HS-5 (cell line): ENCODE results near the gene TMIE.
"Not testable (repeated sequence)": the region's sequence is repeated elsewhere in the genome, so short reads cannot be mapped to it uniquely, and the experiment has no call there.

Experiments
- DNase-seq: peaks from one replicate; pipeline ENCODE4 v3.0.0-alpha.2; 2012; ENCODE audit warnings: low read depth

TMIE gene

GRCh38 chr3:46685446-46685845 lies 15.7 kb upstream of the TMIE start:
- DNase-seq: no peak

DNA sequence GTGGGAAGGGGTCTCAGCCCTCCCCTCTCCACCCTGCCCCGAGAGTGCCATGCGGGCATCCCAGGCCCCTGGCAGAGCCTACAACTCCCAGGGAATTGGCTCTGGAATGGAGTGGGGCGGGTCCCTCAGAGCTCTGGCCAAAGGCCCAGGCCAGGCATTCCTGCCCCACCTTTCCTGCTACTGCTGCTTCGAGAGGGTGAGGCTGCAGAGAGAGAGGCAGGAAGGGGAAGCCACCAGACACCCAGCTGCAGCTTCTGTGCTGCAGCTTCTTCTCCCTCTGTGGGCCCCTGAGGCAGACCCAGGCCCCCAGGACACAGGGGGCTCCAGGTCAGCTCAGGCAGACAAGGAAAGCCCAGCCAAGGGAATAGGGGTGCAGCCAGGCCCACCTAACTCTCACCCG lies 10.4 kb upstream of the TMIE start:
- no peak for DNase-seq

DNA sequence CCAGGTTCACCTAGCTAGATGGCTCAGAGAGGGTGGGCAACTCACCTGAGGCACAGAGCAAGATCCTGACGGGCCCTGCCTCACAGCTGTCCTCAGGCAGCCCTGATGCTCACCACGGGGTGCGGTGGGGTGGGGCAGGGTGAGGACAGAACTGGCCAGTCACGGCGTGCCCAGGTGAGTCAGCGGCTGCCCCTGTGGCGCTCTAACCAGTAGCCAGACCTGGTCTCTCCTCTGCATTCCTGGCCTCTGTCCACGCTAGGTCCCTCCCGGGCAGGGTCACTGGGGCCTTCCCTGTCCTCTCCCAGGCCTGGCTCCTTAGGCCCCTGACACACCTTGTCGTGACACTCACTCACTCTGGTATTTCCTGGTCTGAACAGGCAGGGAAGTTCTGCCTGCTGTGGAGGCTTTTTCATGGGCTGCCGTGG lies 8.6 kb upstream of the TMIE start:
- DNase-seq: no peak

DNA sequence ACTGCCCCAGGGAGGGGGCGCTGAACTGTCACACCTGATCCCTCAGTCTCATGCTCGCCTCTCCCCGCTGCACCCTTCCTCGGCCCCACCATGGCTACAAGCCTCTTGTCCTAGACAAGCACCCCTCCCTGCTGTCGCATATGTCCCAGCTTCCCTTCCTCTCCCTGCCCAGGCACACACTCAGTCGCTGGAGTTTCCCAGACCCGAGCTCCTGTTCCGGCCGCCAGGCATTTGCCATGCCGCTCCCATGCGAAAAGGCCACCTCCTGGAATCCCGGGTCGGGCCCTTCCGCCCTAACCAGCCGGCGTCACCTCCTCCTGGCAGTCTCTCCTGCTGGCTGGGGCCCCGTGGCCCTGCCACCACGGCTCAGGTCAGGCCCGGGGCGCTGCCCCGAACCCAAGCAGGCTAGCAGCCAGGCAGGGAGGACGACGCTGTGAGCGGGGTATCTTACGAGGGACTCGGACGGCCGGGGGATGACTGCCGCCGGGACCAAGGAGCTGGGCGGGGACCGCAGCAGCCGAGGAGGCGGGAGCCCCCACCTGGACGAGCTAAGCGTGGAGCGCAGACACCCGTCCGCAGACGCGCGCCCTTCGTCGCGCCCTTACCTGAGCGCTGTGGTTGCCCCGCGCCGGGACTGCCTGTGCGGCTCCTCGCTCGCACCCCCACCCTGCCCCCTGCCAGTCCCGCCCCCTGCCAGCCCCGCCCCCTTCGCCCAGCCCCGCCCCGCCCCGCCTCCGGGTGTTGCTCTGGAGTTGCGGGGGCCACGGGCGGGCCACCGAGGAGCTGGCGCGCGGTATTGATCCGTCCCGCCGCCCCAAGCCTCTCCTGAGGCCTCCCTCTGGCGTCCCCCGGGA lies 7.9 kb upstream of the TMIE start, which contains the start of gene ALS2CL:
ALS2CL (minus strand) TSS at position 642 of the 854 bp plus-strand sequence. CDS start 4,239 bp downstream, outside the sequence.
- DNase-seq: peak; percentile 5

- no peak for DNase-seq
Observed at GRCh38 chr3:46693892-46694226, 7.3 kb upstream of the TMIE start.

- no peak for DNase-seq
Observed at GRCh38 chr3:46694520-46694919, 6.7 kb upstream of the TMIE start.

GRCh38 chr3:46695177-46695961 lies 5.8 kb upstream of the TMIE start:
- DNase-seq: no peak

GRCh38 chr3:46695962-46696894 lies 5.0 kb upstream of the TMIE start:
- DNase-seq: no peak

DNA sequence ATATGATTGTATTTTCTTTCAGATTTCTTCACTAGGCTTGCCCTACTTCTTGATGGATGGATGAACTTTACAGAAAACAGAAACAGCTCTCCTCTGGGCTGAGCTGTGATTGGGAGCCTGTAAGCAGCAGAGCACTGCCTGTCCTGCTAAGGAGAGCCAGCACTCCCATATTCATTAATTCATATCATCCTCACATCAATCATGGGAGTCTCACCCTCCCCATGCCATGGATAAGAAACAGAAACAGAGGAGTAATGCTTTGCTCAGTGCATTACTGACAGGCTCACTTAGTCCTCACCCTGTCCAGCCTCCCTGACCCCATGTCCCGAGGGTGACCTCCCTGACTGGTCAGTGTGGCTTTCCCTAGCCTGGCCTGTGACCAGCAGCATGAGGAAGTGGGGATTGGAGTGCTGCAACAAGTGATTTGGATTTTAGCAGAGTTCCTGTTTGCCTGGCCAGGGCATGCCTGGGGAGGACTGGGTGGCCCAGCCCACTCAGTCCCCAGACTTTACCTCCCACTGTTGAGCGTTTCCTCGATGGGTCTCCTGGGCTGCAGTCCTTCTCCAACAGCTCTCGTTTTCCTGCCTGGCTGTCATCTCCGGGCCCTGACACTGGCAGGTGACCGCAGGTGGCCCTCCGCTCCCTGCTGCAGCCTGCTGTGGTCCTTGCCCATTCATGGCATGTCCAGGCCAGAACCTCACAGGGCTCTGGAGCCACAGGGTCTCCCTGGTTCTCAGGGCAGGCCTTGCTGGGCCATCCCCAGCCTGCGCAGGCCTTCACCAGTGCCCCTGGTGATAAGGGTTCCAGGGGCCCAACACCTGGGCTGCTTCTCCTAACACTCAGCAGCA lies 1.3 kb upstream of the TMIE start:
- DNase-seq: no peak

- DNase-seq: no peak
Observed at GRCh38 chr3:46700772-46701171, 420 bp upstream of the TMIE start.

- DNase-seq: no peak
Observed at GRCh38 chr3:46702246-46703012, 1.2 kb downstream of the TMIE start.

DNA sequence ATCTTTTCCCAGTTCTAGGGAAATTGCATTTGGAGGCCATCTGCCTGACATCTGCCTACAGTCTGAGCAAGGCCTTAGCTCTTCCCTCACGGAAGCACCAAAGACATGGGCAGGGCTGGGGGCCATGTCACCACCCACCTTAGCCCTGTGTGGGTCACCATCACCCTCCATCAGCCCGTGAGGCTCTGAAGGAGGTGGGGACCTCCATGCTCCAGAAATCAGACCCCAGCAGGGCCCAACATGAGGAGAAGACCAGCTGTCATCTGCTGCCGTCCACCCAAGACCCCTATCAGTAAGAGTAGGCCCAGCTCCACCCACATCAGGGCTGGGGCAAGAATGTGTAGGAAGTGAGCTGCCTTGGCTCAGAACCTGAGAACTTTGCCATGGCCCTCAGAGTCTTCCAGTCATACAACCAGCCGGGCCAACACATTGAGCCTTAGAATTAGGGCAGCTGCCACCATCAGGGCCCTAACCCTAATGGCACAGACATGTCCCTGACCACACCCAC lies 1.9 kb downstream of the TMIE start:
- DNase-seq: no peak

DNA sequence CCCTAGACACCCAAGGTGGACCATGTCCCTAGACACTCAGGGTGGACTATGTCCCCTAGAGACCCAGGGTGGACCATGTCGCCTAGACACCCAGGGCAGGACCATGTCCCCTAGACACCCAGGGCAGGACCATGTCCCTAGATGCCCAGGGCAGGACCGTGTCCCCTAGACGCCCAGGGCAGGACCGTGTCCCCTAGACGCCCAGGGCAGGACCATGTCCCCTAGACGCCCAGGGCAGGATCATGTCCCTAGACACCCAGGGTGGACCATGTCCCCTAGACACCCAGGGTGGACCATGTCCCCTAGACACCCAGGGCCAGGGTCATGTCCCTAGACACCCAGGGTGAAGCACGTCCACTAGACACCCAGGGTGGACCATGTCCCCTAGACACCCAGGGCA lies 3.2 kb downstream of the TMIE start:
- not testable (repeated sequence) for DNase-seq

DNA sequence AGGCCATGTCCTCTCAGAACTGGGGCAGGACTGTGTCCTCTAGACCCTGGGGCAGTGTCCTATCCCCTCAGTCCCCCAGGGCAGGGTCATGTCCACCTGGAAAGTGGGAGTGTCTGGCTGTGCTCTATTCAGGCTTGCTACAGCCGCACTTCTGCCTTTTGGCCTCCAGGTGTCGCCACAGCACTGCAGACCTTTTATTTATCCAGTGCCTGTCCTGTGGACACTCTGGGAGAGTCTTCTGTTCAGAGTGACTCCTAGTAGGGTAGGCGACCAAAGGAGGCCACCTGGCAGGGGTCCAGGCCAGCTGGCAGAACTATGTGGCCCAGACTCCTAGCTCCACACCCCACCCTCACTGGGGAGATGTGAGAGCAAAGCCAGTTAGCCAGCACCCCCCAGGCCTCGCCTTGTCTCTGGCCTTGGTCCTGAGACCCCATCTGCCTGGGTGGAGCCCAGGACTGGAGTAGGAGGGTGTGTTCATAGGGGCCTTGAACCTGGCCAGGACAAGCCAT lies 3.9 kb downstream of the TMIE start:
- DNase-seq: peak; percentile 40

DNA sequence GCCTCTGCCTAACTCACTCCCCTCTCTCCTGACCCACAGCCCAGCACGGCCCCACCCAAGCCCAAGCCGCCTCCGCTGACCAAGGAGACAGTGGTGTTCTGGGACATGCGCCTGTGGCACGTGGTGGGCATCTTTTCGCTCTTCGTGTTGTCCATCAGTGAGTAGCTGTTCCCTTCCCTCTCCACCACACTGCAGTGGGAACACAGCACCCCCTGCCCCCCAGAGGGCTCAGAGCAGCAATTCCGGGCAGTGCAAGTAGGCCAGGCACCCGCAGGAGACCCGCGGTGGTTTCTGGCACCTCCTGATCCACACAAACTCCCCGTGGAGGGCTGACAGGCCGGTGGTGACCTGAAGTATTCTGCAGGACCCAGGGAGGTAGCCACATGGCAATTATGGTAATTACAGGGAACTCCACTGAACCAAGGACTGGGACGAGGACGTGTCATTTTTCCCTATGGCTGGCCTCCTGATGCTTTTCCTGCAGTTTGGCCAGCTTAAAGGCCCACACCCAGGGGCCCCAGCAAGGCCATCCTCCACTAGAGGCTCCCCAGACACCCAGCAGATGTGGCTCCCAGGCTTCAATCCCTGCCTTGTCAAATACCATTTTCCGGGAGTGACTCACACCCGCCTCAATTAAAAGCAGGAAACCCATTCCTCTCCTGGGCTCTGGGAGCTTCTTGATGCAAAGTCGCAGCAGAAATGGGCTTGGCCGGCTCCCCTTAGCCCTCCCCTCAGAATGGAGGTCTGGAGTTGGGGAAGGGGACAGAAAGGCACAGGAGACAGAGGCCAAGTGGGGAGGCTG lies 4.8 kb downstream of the TMIE start:
- peak; percentile 44 for DNase-seq

- DNase-seq: no peak
Observed at GRCh38 chr3:46706771-46707582, 5.8 kb downstream of the TMIE start.

- DNase-seq: no peak
Observed at GRCh38 chr3:46707601-46708011, 6.4 kb downstream of the TMIE start.
